Esophagus muscularis mucosa (tissue), 4 donors: ENCODE measurements around the gene MYBPC2. TPM values are rescaled to one million over a fixed set of nuclear protein-coding genes. Genes with fewer than 3 reads are reported as not detected.
"Not testable (repeated sequence)": the region's sequence is repeated elsewhere in the genome, so short reads cannot be mapped to it uniquely, and the experiment has no call there.

Experiments used
- DNase-seq: peaks from one replicate; pipeline ENCODE4 v3.0.0-alpha.2; 2017; ENCODE audit errors: extremely low spot score
- H3K27ac ChIP-seq, 4 donors: fragments of 200-600 bp; sonication (generic); replicated peaks in 1 of 4; 1 replicate in 3 of 4; 2 replicates in 1 of 4; pipeline ENCODE4 v1.5.1; 2016 to 2019; ENCODE audit warnings: mild to moderate bottlenecking in 1 of 4
- H3K27me3 ChIP-seq, 4 donors: fragments of 200-600 bp; sonication (generic); one replicate each; pipeline versions ENCODE4 v1.5.1 to v1.6.0; 2016 to 2019
- H3K36me3 ChIP-seq, 4 donors: fragments of 200-600 bp; sonication (generic); one replicate each; pipeline ENCODE4 v1.5.1; 2016 to 2019
- H3K4me1 ChIP-seq, 4 donors: fragments of 200-600 bp; sonication (generic); one replicate each; pipeline ENCODE4 v1.5.1; 2016 to 2019
- H3K4me3 ChIP-seq, 4 donors: fragments of 200-600 bp; sonication (generic); 1 replicate in 2 of 4; 2 replicates in 2 of 4; pipeline ENCODE4 v1.5.1; 2016 to 2019; ENCODE audit warnings: mild to moderate bottlenecking in 4 of 4, moderate library complexity in 1 of 4
- H3K9me3 ChIP-seq, 4 donors: fragments of 200-600 bp; sonication (generic); 1 replicate in 3 of 4; 2 replicates in 1 of 4; pipeline ENCODE4 v1.5.1; 2016 to 2019
- EP300 ChIP-seq: sonication (generic); formaldehyde crosslinking; IDR thresholded peaks from one replicate; pipeline ENCODE4 v1.6.1; 2017; ENCODE audit warnings: antibody characterized with exemption
- POLR2A ChIP-seq: fragments of 450-650 bp; IDR thresholded peaks from one replicate; pipeline ENCODE4 v1.6.1; 2017; ENCODE audit warnings: antibody characterized with exemption, moderate library complexity, mild to moderate bottlenecking, low read depth
- POLR2AphosphoS5 ChIP-seq, 2 donors: sonication (generic); formaldehyde crosslinking; IDR thresholded peaks; one replicate each; pipeline ENCODE4 v1.6.1; 2017; ENCODE audit warnings: antibody characterized with exemption in 2 of 2
- WGBS: methylation state at CpG from one replicate; pipeline ENCODE4 v1.1.5; 2018; 5-methylcytosine and 5-hydroxymethylcytosine counted together
- intact Hi-C: fragments of 100-400 bp; cut with DNase I; formaldehyde crosslinking; loops from one replicate; pipeline ENCODE4 v1.15.1; 2023
- total RNA-seq, 4 donors: library from RNA; depleted of rRNA; stranded (reverse); fragments of >200 nt; gene quantifications; one replicate each; pipeline versions ENCODE4 v1.1.0 to v1.2.1, GENCODE V29; 2016
- TF ChIP-seq, protein P1 (sequence below), 3 experiments: fragments of 200-600 bp in 2 of 3; fragments of 450-650 bp in 1 of 3; sonication (generic) in 2 of 3; IDR thresholded peaks; one replicate each; pipeline ENCODE4 v1.5.1; 2017 to 2019; ENCODE audit warnings: antibody characterized with exemption in 3 of 3, mild to moderate bottlenecking in 2 of 3, moderate library complexity in 1 of 3

Gene MYBPC2
- total RNA-seq, 4 donors from 2014 or later: not detected

DNA sequence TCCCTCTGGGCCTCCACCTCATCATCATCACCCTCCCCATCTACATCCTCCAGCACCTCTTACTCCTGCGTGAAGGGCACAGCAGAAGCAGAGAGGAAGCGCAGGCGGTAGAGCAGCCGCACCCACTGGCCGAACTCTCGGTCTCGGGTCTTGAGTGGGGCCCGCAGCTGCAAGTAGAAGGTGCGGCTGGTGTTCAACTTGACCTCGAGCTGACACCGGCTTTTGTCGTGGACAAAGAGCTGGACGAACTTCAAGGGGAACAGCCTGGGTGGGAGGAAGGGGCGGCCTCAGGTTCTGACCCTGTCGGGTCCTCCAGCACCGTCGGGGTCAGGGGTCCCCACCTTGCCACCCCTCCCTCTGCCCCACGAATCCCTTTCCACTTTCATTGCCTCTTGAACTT is 34.9 kb downstream of the MYBPC2 start:
- no peak overlapping the region for H3K27ac ChIP-seq
- no peak overlapping the region for H3K4me3 ChIP-seq
- H3K27me3 ChIP-seq: peaks cover 0 to 56% (median 0%) of the 10 kb centered on the region in 4 donors
- H3K4me1 ChIP-seq: no peaks in the 10 kb centered on the region
- WGBS: 81% methylated on average over 18 of the region's 18 CpGs
- no peak for DNase-seq
- no peaks in the 10 kb centered on the region for H3K9me3 ChIP-seq
- intact Hi-C loops: no loop called here
- H3K36me3 ChIP-seq: no peaks in the 10 kb centered on the region
- TF ChIP-seq EP300 (no peak), POLR2AphosphoS5 (IDR thresholded peaks at IDR 0.05) (no peak), POLR2A (no peak)
- TF ChIP-seq, protein P1, sequence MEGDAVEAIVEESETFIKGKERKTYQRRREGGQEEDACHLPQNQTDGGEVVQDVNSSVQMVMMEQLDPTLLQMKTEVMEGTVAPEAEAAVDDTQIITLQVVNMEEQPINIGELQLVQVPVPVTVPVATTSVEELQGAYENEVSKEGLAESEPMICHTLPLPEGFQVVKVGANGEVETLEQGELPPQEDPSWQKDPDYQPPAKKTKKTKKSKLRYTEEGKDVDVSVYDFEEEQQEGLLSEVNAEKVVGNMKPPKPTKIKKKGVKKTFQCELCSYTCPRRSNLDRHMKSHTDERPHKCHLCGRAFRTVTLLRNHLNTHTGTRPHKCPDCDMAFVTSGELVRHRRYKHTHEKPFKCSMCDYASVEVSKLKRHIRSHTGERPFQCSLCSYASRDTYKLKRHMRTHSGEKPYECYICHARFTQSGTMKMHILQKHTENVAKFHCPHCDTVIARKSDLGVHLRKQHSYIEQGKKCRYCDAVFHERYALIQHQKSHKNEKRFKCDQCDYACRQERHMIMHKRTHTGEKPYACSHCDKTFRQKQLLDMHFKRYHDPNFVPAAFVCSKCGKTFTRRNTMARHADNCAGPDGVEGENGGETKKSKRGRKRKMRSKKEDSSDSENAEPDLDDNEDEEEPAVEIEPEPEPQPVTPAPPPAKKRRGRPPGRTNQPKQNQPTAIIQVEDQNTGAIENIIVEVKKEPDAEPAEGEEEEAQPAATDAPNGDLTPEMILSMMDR (IDR thresholded peaks at IDR 0.05): no peak

- no peak for DNase-seq
- 88% methylated on average over 6 of the region's 6 CpGs for WGBS
- intact Hi-C loops: no loop called here
- Histone ChIP-seq H3K36me3 (no peaks in the 10 kb centered on the region), H3K4me1 (no peaks in the 10 kb centered on the region), H3K27me3 (peaks cover 0 to 46% (median 0%) of the 10 kb centered on the region in 4 donors), H3K4me3 (no peak overlapping the region), H3K27ac (no peak overlapping the region), H3K9me3 (no peaks in the 10 kb centered on the region)
- TF ChIP-seq POLR2A (no peak), POLR2AphosphoS5 (IDR thresholded peaks at IDR 0.05) (no peak), EP300 (no peak)
- TF ChIP-seq, protein P1 (IDR thresholded peaks at IDR 0.05): no peak
Observed at GRCh38 chr19:50468818-50469217, 36.1 kb downstream of the MYBPC2 start.

DNA sequence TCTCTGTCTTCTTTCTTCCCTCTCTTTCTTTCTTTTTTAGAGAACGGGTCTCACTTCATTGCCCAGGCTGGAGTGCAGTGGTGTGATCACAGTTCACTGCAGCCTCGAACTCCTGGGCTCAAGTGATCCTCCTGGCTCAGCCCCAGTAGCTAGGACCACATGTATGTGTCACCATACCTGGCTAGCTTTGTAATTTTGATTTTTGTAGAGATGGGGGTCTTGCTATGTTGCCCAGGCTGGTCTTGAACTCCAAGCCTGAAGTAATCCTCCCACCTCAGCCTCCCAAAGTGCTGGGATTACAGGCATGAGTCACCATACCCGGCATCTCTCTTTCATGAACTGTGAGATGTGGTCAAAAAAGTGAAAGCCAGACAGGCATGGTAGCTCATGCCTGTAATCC is 40.6 kb downstream of the MYBPC2 start:
- H3K27ac ChIP-seq, H3K4me3 ChIP-seq, H3K36me3 ChIP-seq, H3K9me3 ChIP-seq, intact Hi-C loops, DNase-seq: not testable (repeated sequence)
- Histone ChIP-seq H3K4me1 (peaks cover 16 to 23% (median 17%) of the 10 kb centered on the region in 4 donors), H3K27me3 (peaks cover 0 to 16% (median 0%) of the 10 kb centered on the region in 4 donors)
- WGBS: 80% methylated on average over 3 of the region's 3 CpGs

DNA sequence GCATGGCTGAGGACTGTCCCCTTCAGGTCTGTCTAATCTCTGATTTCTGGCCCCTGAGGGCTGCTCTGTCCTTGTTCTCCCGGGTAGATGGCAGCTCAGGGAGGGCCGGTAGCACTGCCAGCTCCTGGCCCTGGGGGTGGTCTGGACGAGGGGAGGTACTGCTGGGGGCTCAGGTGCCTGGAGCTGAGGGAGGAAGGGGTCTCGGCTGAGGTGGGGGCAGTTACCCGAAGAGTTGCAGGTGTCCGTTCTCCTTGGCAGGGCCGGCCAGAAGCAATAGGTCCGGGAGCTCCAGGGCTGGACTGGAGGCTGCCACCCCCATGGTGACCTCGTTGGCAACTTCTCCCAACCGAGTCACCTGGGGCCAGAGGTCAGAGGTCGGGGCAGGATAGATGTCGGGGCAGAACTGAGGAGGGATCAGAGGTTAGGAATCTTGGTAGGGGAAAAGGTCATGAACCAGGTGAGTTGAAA is 42.4 kb downstream of the MYBPC2 start:
- Histone ChIP-seq H3K27ac (no peak overlapping the region), H3K4me1 (peaks cover 18 to 34% (median 24%) of the 10 kb centered on the region in 4 donors), H3K36me3 (peaks cover 9 to 19% (median 18%) of the 10 kb centered on the region in 4 donors), H3K27me3 (no peaks in the 10 kb centered on the region), H3K9me3 (no peaks in the 10 kb centered on the region), H3K4me3 (no peak overlapping the region)
- 84% methylated on average over 11 of the region's 12 CpGs for WGBS
- DNase-seq: no peak
- TF ChIP-seq POLR2AphosphoS5 (IDR thresholded peaks at IDR 0.05) (no peak), EP300 (no peak), POLR2A (no peak)
- TF ChIP-seq, protein P1 (IDR thresholded peaks at IDR 0.05): no peak
- intact Hi-C loops: no loop called here

DNA sequence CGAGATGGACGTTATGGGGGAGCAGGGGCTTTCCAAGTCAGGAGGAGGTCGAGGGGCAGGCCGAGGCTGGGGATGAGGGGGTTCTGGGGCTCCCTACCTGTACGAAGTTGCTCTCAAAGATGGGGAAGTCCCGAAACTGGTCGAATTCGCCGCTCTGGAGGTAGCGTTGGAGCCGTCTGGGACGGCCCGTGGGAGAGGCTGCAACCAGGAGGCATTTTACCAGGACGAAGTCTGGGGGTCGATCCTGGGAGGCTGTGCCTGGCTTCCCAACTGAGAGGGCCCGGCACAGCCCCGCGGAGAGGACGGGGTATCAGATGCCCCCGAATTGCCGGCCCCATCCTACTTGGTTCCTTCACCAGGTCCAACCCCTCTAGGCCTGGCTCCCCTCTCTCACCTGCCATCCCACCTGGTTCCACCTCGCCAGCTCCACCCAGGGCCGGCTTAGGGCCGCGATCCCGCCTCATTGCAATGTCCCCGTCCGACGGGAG is 43.1 kb downstream of the MYBPC2 start:
- TF ChIP-seq POLR2AphosphoS5 (IDR thresholded peaks at IDR 0.05) (no peak), EP300 (no peak)
- Histone ChIP-seq H3K9me3 (no peaks in the 10 kb centered on the region), H3K27me3 (no peaks in the 10 kb centered on the region), H3K36me3 (peaks cover 16 to 25% (median 24%) of the 10 kb centered on the region in 4 donors), H3K27ac (peak overlapping the region; percentile 70 to 81 (median 74)), H3K4me3 (peak overlapping the region; percentile 79 to 96 (median 82)), H3K4me1 (peaks cover 18 to 34% (median 24%) of the 10 kb centered on the region in 4 donors)
- intact Hi-C loops: no loop called here
- no peak for DNase-seq
- WGBS: 86% methylated on average over 18 of the region's 29 CpGs
